Gastroesophageal sphincter (tissue), 3 donors: ENCODE data around the gene NRSN2.

Source experiments
- EP300 ChIP-seq: sonication (generic); formaldehyde crosslinking; IDR thresholded peaks from one replicate; pipeline ENCODE4 v1.6.1; 2017; ENCODE audit warnings: antibody characterized with exemption, mild to moderate bottlenecking
- POLR2A ChIP-seq, 2 donors: fragments of 450-650 bp; IDR thresholded peaks; one replicate each; pipeline ENCODE4 v1.6.1; 2017; ENCODE audit warnings: antibody characterized with exemption in 2 of 2, mild to moderate bottlenecking in 2 of 2, moderate library complexity in 1 of 2
- POLR2AphosphoS5 ChIP-seq: sonication (generic); formaldehyde crosslinking; IDR thresholded peaks from one replicate; pipeline ENCODE4 v1.6.1; 2017; ENCODE audit warnings: antibody characterized with exemption
- TF ChIP-seq, protein P1 (sequence below), 4 experiments: fragments of 200-600 bp in 2 of 4; fragments of 450-650 bp in 2 of 4; sonication (generic) in 1 of 4; IDR thresholded peaks; one replicate each; pipeline ENCODE4 v1.5.1; 2017 to 2019; ENCODE audit warnings: antibody characterized with exemption in 4 of 4, mild to moderate bottlenecking in 2 of 4, moderate library complexity in 2 of 4

- TF ChIP-seq, protein P1, sequence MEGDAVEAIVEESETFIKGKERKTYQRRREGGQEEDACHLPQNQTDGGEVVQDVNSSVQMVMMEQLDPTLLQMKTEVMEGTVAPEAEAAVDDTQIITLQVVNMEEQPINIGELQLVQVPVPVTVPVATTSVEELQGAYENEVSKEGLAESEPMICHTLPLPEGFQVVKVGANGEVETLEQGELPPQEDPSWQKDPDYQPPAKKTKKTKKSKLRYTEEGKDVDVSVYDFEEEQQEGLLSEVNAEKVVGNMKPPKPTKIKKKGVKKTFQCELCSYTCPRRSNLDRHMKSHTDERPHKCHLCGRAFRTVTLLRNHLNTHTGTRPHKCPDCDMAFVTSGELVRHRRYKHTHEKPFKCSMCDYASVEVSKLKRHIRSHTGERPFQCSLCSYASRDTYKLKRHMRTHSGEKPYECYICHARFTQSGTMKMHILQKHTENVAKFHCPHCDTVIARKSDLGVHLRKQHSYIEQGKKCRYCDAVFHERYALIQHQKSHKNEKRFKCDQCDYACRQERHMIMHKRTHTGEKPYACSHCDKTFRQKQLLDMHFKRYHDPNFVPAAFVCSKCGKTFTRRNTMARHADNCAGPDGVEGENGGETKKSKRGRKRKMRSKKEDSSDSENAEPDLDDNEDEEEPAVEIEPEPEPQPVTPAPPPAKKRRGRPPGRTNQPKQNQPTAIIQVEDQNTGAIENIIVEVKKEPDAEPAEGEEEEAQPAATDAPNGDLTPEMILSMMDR (IDR thresholded peaks at IDR 0.05), result no peak
- no peak for TF ChIP-seq EP300
- TF ChIP-seq POLR2AphosphoS5, result no peak
- TF ChIP-seq POLR2A (IDR thresholded peaks at IDR 0.05), result no peak
These were observed 3.8 kb upstream of the NRSN2 start for GRCh38 chr20:343107-343506.
